ENCODE measurements around the gene AARS1. TPM values are rescaled to one million over a fixed set of nuclear protein-coding genes. Genes with fewer than 3 reads are reported as not detected.

The AARS1 gene
- total RNA-seq, 6 donors from 2014 or later, result 67.4 to 129 (median 102) TPM

GRCh38 chr16:70254180-70254964, 34.9 kb downstream of the AARS1 start:
- Histone ChIP-seq H3K4me1 (peaks cover 10 to 19% (median 15%) of the 10 kb centered on the region in 4 donors), H3K9me3 (no peaks in the 10 kb centered on the region), H3K27ac (no peak overlapping the region), H3K27me3 (no peaks in the 10 kb centered on the region), H3K36me3 (peaks cover 29 to 75% (median 68%) of the 10 kb centered on the region in 4 donors), H3K4me3 (no peak overlapping the region)
- WGBS, 2 donors, result 88 to 95% methylated on average over 7 to 8 of the region's 9 CpGs
- ATAC-seq (ENCODE audit: low FRiP score in 2 of 2) (no peak), DNase-seq (no peak)
- no peak for TF ChIP-seq POLR2A (IDR thresholded peaks at IDR 0.05)
- TF ChIP-seq CTCF (IDR thresholded peaks at IDR 0.05), result peak in 1 of 6 experiments; percentile 22

- peak; percentile 23 to 52 (median 42) for TF ChIP-seq CTCF (IDR thresholded peaks at IDR 0.05)
- TF ChIP-seq POLR2A (IDR thresholded peaks at IDR 0.05), result no peak
- TF ChIP-seq POLR2AphosphoS5 (IDR thresholded peaks at IDR 0.05), result no peak
- H3K27ac ChIP-seq, result no peak overlapping the region
- no peak overlapping the region for H3K4me3 ChIP-seq
- H3K36me3 ChIP-seq, result peaks cover 22 to 67% (median 60%) of the 10 kb centered on the region in 4 donors
- H3K4me1 ChIP-seq, result peaks cover 15 to 24% (median 17%) of the 10 kb centered on the region in 4 donors
- ATAC-seq (ENCODE audit: low FRiP score in 2 of 2), result no peak
- H3K27me3 ChIP-seq, result no peaks in the 10 kb centered on the region
- 86 to 93% methylated on average over 9 to 14 of the region's 16 CpGs for WGBS, 2 donors
- no peak for DNase-seq
- H3K9me3 ChIP-seq, result no peaks in the 10 kb centered on the region
These were observed 35.8 kb downstream of the AARS1 start for GRCh38 chr16:70253291-70254106.

- peak overlapping the region in 1 of 4 donors; percentile 95 for H3K4me3 ChIP-seq
- H3K4me1 ChIP-seq, result peaks cover 15 to 24% (median 17%) of the 10 kb centered on the region in 4 donors
- no peaks in the 10 kb centered on the region for H3K27me3 ChIP-seq
- TF ChIP-seq POLR2AphosphoS5 (IDR thresholded peaks at IDR 0.05) (no peak), CTCF (IDR thresholded peaks at IDR 0.05) (peak in 1 of 6 experiments; percentile 14)
- peaks cover 14 to 56% (median 50%) of the 10 kb centered on the region in 4 donors for H3K36me3 ChIP-seq
- H3K27ac ChIP-seq, result peak overlapping the region in 1 of 4 donors; percentile 89
- DNase-seq (no peak), ATAC-seq (ENCODE audit: low FRiP score in 2 of 2) (no peak)
- WGBS, 2 donors, result 88 to 90% methylated on average over 19 to 21 of the region's 21 CpGs
- no peaks in the 10 kb centered on the region for H3K9me3 ChIP-seq
These were observed 36.8 kb downstream of the AARS1 start for GRCh38 chr16:70252355-70252988.

- TF ChIP-seq EP300 (IDR thresholded peaks at IDR 0.05), result no peak
- TF ChIP-seq CTCF (IDR thresholded peaks at IDR 0.05), result peak; percentile 89 to 98 (median 94)
- TF ChIP-seq POLR2AphosphoS5 (IDR thresholded peaks at IDR 0.05), result peak; percentile 67 to 94
- peak in 2 of 4 donors; percentile 81 to 88 for TF ChIP-seq POLR2A (IDR thresholded peaks at IDR 0.05)
- WGBS, 2 donors, result 5 to 13% methylated on average over 15 to 17 of the region's 65 CpGs
These were observed 37.5 kb downstream of the AARS1 start, which contains the start of gene EXOSC6 for GRCh38 chr16:70251629-70252354. Gene EXOSC6, minus strand, starts transcription at chr16:70251940. Its CDS starts 40 bp downstream, at chr16:70251900.

More at GRCh38 chr16:70251629-70252354, 37.5 kb downstream of the AARS1 start, which contains the start of gene EXOSC6:
- H3K4me3 ChIP-seq, result peak within 1 kb of the TSS; percentile 80 to 95 (median 88)
- peak; percentile 93 to 95 for DNase-seq
- H3K36me3 ChIP-seq, result peaks cover 9 to 50% (median 43%) of the 10 kb centered on the region in 4 donors
- H3K27ac ChIP-seq, result peak within 1 kb of the TSS; percentile 73 to 94 (median 88)
- peak; percentile 99 for ATAC-seq (ENCODE audit: low FRiP score in 2 of 2)
- no peaks in the 10 kb centered on the region for H3K27me3 ChIP-seq
- no peaks in the 10 kb centered on the region for H3K9me3 ChIP-seq
- peaks cover 15 to 24% (median 17%) of the 10 kb centered on the region in 4 donors for H3K4me1 ChIP-seq
